MM.1S (cell line): Measurements from ENCODE around the gene PDE2A.

Source experiments
- CTCF ChIP-seq: fragments of 300-600 bp; sonication (generic); IDR thresholded peaks from 2 replicates; pipeline ENCODE4 v1.5.1; 2016; ENCODE audit warnings: antibody characterized with exemption, low read length, mixed read lengths
- EZH2 ChIP-seq: fragments of 300-600 bp; sonication (generic); optimal IDR thresholded peaks from 2 replicates; pipeline ENCODE3; 2017; ENCODE audit warnings: low read depth, mild to moderate bottlenecking, antibody characterized with exemption, low read length, mixed read lengths
- EZH2phosphoT487 ChIP-seq: fragments of 300-600 bp; sonication (generic); IDR thresholded peaks from 2 replicates; pipeline ENCODE4 v1.6.1; 2018; ENCODE audit warnings: antibody characterized with exemption, low read length

GRCh38 chr11:72556433-72556832, 117.8 kb downstream of the PDE2A start:
- TF ChIP-seq CTCF, result no peak
- no peak for TF ChIP-seq EZH2
- TF ChIP-seq EZH2phosphoT487, result no peak
